Neural cell (in vitro differentiated cells): ENCODE data around the gene HACD3. TPM values are rescaled to one million over a fixed set of nuclear protein-coding genes. Genes with fewer than 3 reads are reported as not detected.

Source experiments
- H2AFZ ChIP-seq: fragments of 200-600, 300-800 bp; sonication (generic), shearing (Covaris generic); 2 replicates; pipeline ENCODE4 v1.6.0; 2014; ENCODE audit warnings: low read depth, mild to moderate bottlenecking, antibody characterized with exemption, low read length, moderate library complexity
- H3F3A ChIP-seq: fragments of 200-600 bp; shearing (Covaris generic); 2 replicates; pipeline ENCODE4 v1.6.1; 2016; ENCODE audit warnings: mild to moderate bottlenecking, moderate library complexity, mixed read lengths, antibody characterized with exemption, low read length; ENCODE audit not compliant: insufficient read depth, poor library complexity, severe bottlenecking
- H3K27ac ChIP-seq: fragments of 200-600, 300-800 bp; sonication (generic), shearing (Covaris generic); 2 replicates; pipeline ENCODE4 v1.5.1; 2014; ENCODE audit warnings: mild to moderate bottlenecking, low read length, moderate library complexity
- H3K27me3 ChIP-seq: fragments of 300-800, 200-600 bp; sonication (generic), shearing (Covaris generic); 2 replicates; pipeline ENCODE4 v1.6.0; 2014; ENCODE audit warnings: mild to moderate bottlenecking, low read depth, low read length, moderate library complexity; ENCODE audit not compliant: insufficient read depth
- H3K36me3 ChIP-seq: fragments of 300-800, 200-600 bp; sonication (generic), shearing (Covaris generic); 2 replicates; pipeline ENCODE4 v1.5.1; 2014; ENCODE audit warnings: mild to moderate bottlenecking, antibody characterized with exemption, low read length, moderate library complexity; ENCODE audit not compliant: insufficient read depth
- H3K4me2 ChIP-seq: fragments of 300-800, 200-600 bp; sonication (generic), shearing (Covaris generic); 2 replicates; pipeline ENCODE4 v1.6.0; 2014; ENCODE audit warnings: mild to moderate bottlenecking, low read length
- H3K4me3 ChIP-seq: fragments of 300-800, 200-600 bp; sonication (generic), shearing (Covaris generic); 2 replicates; pipeline ENCODE4 v1.5.1; 2014; ENCODE audit warnings: mild to moderate bottlenecking, low read length, moderate library complexity
- H3K79me2 ChIP-seq: fragments of 200-600 bp; shearing (Covaris generic); replicated peaks from 2 replicates; pipeline ENCODE4 v1.6.0; 2014; ENCODE audit warnings: mild to moderate bottlenecking, low read length, moderate library complexity; ENCODE audit not compliant: insufficient read depth
- H3K9ac ChIP-seq: fragments of 300-800, 200-600 bp; sonication (generic), shearing (Covaris generic); 2 replicates; pipeline ENCODE4 v1.6.1; 2016; ENCODE audit warnings: mild to moderate bottlenecking, low read length, mixed read lengths
- H3K9me2 ChIP-seq: fragments of 200-600 bp; shearing (Covaris generic); 2 replicates; pipeline ENCODE4 v1.6.1; 2016; ENCODE audit warnings: mild to moderate bottlenecking, low read length, mixed read lengths; ENCODE audit not compliant: insufficient read depth
- H3K9me3 ChIP-seq: fragments of 200-600, 300-800 bp; sonication (generic), shearing (Covaris generic); 2 replicates; pipeline ENCODE4 v1.6.1; 2016; ENCODE audit warnings: mild to moderate bottlenecking, mixed run types, low read length, moderate library complexity, mixed read lengths
- H4K20me1 ChIP-seq: fragments of 200-600 bp; shearing (Covaris generic); 2 replicates; pipeline ENCODE4 v1.6.1; 2016; ENCODE audit warnings: mild to moderate bottlenecking, mixed run types; ENCODE audit not compliant: insufficient read depth
- CTCF ChIP-seq: fragments of 450-650 bp; IDR thresholded peaks from 2 replicates; pipeline ENCODE4 v1.5.1; 2014; ENCODE audit warnings: antibody characterized with exemption, mild to moderate bottlenecking, moderate library complexity; ENCODE audit not compliant: poor library complexity, severe bottlenecking
- EP300 ChIP-seq: fragments of 450-650 bp; conservative IDR thresholded peaks from 2 replicates; pipeline ENCODE4 v1.6.1; 2014; ENCODE audit warnings: antibody characterized with exemption, mild to moderate bottlenecking, moderate library complexity; ENCODE audit not compliant: poor library complexity, severe bottlenecking
- EZH2 ChIP-seq: fragments of 200-600, 300-800 bp; shearing (Covaris generic), sonication (generic); IDR thresholded peaks from 2 replicates; pipeline ENCODE4 v1.6.1; 2014; ENCODE audit warnings: antibody characterized with exemption, low read length, borderline replicate concordance, mild to moderate bottlenecking; ENCODE audit not compliant: insufficient read depth, poor library complexity, severe bottlenecking
- MXI1 ChIP-seq: fragments of 450-650 bp; conservative IDR thresholded peaks from 2 replicates; pipeline ENCODE4 v1.6.1; 2014; ENCODE audit warnings: antibody characterized with exemption, mild to moderate bottlenecking; ENCODE audit not compliant: poor library complexity, severe bottlenecking
- POLR2AphosphoS5 ChIP-seq: IDR thresholded peaks from 2 replicates; pipeline ENCODE4 v1.6.1; 2012
- RAD21 ChIP-seq: fragments of 450-650 bp; conservative IDR thresholded peaks from 2 replicates; pipeline ENCODE4 v1.6.1; 2014; ENCODE audit warnings: antibody characterized with exemption, mild to moderate bottlenecking, moderate library complexity
- REST ChIP-seq: IDR thresholded peaks from 2 replicates; pipeline ENCODE4 v1.6.1; 2012; ENCODE audit warnings: borderline replicate concordance
- SMC3 ChIP-seq: fragments of 450-650 bp; conservative IDR thresholded peaks from 2 replicates; pipeline ENCODE4 v1.6.1; 2014; ENCODE audit warnings: antibody characterized with exemption, mild to moderate bottlenecking, moderate library complexity; ENCODE audit not compliant: poor library complexity
- TAF1 ChIP-seq: IDR thresholded peaks from 2 replicates; pipeline ENCODE4 v1.6.1; 2012; ENCODE audit warnings: low read depth
- polyA plus RNA-seq: library from polyadenylated mRNA; depleted of rRNA; stranded (reverse); fragments of >200 nt; gene quantifications from 2 replicates; pipeline ENCODE4 v1.2.3, GENCODE V29; 2014

HACD3 gene
- polyA plus RNA-seq, 1 donor from 2014 or later, result 177 TPM

GRCh38 chr15:65621638-65622037, 91.4 kb downstream of the HACD3 start, which contains the start of gene SLC24A1:
Gene SLC24A1 (plus strand): TSS chr15:65621938. CDS start chr15:65624081, 2,143 bp downstream.
- H3F3A ChIP-seq, result no peaks in the 10 kb centered on the region
- H2AFZ ChIP-seq, result no peak within 1 kb of the TSS
- H3K4me2 ChIP-seq, result no peak within 1 kb of the TSS
- H3K9me2 ChIP-seq, result no peaks in the 10 kb centered on the region
- TF ChIP-seq TAF1, result no peak
- no peak for TF ChIP-seq SMC3
- TF ChIP-seq EP300, result no peak
- no peak for TF ChIP-seq EZH2
- no peak for TF ChIP-seq CTCF
- no peak for TF ChIP-seq RAD21
- no peak for TF ChIP-seq MXI1
- TF ChIP-seq POLR2AphosphoS5, result no peak
- no peak for TF ChIP-seq REST
- no peaks in the 10 kb centered on the region for H3K27me3 ChIP-seq
- no peaks in the 10 kb centered on the region for H3K36me3 ChIP-seq
- H4K20me1 ChIP-seq, result no peaks in the 10 kb centered on the region
- H3K9me3 ChIP-seq, result no peaks in the 10 kb centered on the region
- no peak within 1 kb of the TSS for H3K9ac ChIP-seq
- H3K27ac ChIP-seq, result no peak within 1 kb of the TSS
- no peaks in the 10 kb centered on the region for H3K79me2 ChIP-seq
- H3K4me3 ChIP-seq, result no peak within 1 kb of the TSS

GRCh38 chr15:65623103-65623502, 92.8 kb downstream of the HACD3 start:
- no peaks in the 10 kb centered on the region for H3K36me3 ChIP-seq
- TF ChIP-seq EP300 (no peak), REST (no peak), CTCF (no peak), SMC3 (no peak)
- H3K4me3 ChIP-seq, result no peak overlapping the region
- no peaks in the 10 kb centered on the region for H3K27me3 ChIP-seq
- H3K9ac ChIP-seq, result no peak overlapping the region
- H3K9me2 ChIP-seq, result no peaks in the 10 kb centered on the region
- H2AFZ ChIP-seq, result no peak overlapping the region
- no peak overlapping the region for H3K27ac ChIP-seq
- H4K20me1 ChIP-seq, result no peaks in the 10 kb centered on the region
- no peaks in the 10 kb centered on the region for H3K9me3 ChIP-seq
- no peaks in the 10 kb centered on the region for H3K79me2 ChIP-seq
- H3K4me2 ChIP-seq, result no peak overlapping the region
- H3F3A ChIP-seq, result no peaks in the 10 kb centered on the region
